Osteoblast (primary cell): ENCODE results near the gene TMEM219. TPM values are rescaled to one million over a fixed set of nuclear protein-coding genes. Genes with fewer than 3 reads are reported as not detected.

Source experiments
- DNase-seq: peaks from one replicate; pipeline ENCODE4 v3.0.0; 2011; ENCODE audit warnings: low spot score, mixed read lengths; ENCODE audit not compliant: insufficient read length; ENCODE audit errors: missing footprints
- H2AFZ ChIP-seq: 2 replicates; pipeline ENCODE4 v1.6.0; 2011; ENCODE audit warnings: mild to moderate bottlenecking, low read length
- H3K27ac ChIP-seq: 2 replicates; pipeline ENCODE4 v1.5.1; 2011; ENCODE audit warnings: mild to moderate bottlenecking, low read depth, low read length, moderate library complexity
- H3K27me3 ChIP-seq: 2 replicates; pipeline ENCODE4 v1.6.0; 2012; ENCODE audit warnings: mild to moderate bottlenecking, control low read depth, inconsistent platforms, low read length, moderate library complexity; ENCODE audit not compliant: insufficient read depth
- H3K36me3 ChIP-seq: 2 replicates; pipeline ENCODE4 v1.5.1; 2011; ENCODE audit warnings: mild to moderate bottlenecking, low read length, control low read depth, moderate library complexity; ENCODE audit not compliant: insufficient read depth
- H3K4me1 ChIP-seq: 2 replicates; pipeline ENCODE4 v1.5.1; 2011; ENCODE audit warnings: mild to moderate bottlenecking, low read length, control low read depth, moderate library complexity; ENCODE audit not compliant: insufficient read depth
- H3K4me2 ChIP-seq: 2 replicates; pipeline ENCODE4 v1.6.0; 2011; ENCODE audit warnings: mild to moderate bottlenecking, low read length; ENCODE audit not compliant: insufficient read depth
- H3K4me3 ChIP-seq: fragments of 200-600 bp; sonication (generic); 3 replicates; pipeline ENCODE4 v1.5.1; 2012; ENCODE audit warnings: mild to moderate bottlenecking, low read length, inconsistent platforms; ENCODE audit not compliant: insufficient read depth
- H3K79me2 ChIP-seq: 2 replicates; pipeline ENCODE4 v1.6.0; 2012; ENCODE audit warnings: mild to moderate bottlenecking, low read length, control low read depth, inconsistent platforms; ENCODE audit not compliant: insufficient read depth
- H3K9me3 ChIP-seq: 2 replicates; pipeline ENCODE4 v1.5.1; 2011; ENCODE audit warnings: low read depth, low read length, control low read depth
- H4K20me1 ChIP-seq: 2 replicates; pipeline ENCODE4 v1.6.0; 2012; ENCODE audit warnings: mild to moderate bottlenecking, low read length, control low read depth; ENCODE audit not compliant: insufficient read depth
- CTCF ChIP-seq: IDR thresholded peaks from 2 replicates; pipeline ENCODE4 v1.5.1; 2011; ENCODE audit warnings: mild to moderate bottlenecking, low read depth, low read length, moderate library complexity; ENCODE audit errors: extremely low read depth
- total RNA-seq: library from RNA; depleted of rRNA; stranded (reverse); fragments of >200 nt; gene quantifications from 2 replicates; pipeline ENCODE4 v1.2.3, GENCODE V29; 2012

Gene TMEM219
- total RNA-seq, 1 donor, result 84.0 TPM

- no peak overlapping the region for H2AFZ ChIP-seq
- peaks cover 6% of the 10 kb centered on the region for H3K79me2 ChIP-seq
- H4K20me1 ChIP-seq, result peaks cover 5% of the 10 kb centered on the region
- no peak for DNase-seq
- TF ChIP-seq CTCF, result no peak
- no peak overlapping the region for H3K4me3 ChIP-seq
- no peak overlapping the region for H3K27ac ChIP-seq
- peaks cover 61% of the 10 kb centered on the region for H3K36me3 ChIP-seq
- H3K4me2 ChIP-seq, result no peak overlapping the region
- no peaks in the 10 kb centered on the region for H3K9me3 ChIP-seq
- peaks cover 13% of the 10 kb centered on the region for H3K4me1 ChIP-seq
- no peaks in the 10 kb centered on the region for H3K27me3 ChIP-seq
Observed at GRCh38 chr16:29991571-29991904, 29.7 kb downstream of the TMEM219 start.

GRCh38 chr16:29992344-29992967 is 30.6 kb downstream of the TMEM219 start:
- peaks cover 19% of the 10 kb centered on the region for H3K4me1 ChIP-seq
- H2AFZ ChIP-seq, result no peak overlapping the region
- H3K79me2 ChIP-seq, result peaks cover 11% of the 10 kb centered on the region
- no peak overlapping the region for H3K4me3 ChIP-seq
- H3K36me3 ChIP-seq, result peaks cover 55% of the 10 kb centered on the region
- no peaks in the 10 kb centered on the region for H3K9me3 ChIP-seq
- H3K27ac ChIP-seq, result no peak overlapping the region
- H3K27me3 ChIP-seq, result no peaks in the 10 kb centered on the region
- H3K4me2 ChIP-seq, result no peak overlapping the region
- DNase-seq, result no peak
- peaks cover 5% of the 10 kb centered on the region for H4K20me1 ChIP-seq
- no peak for TF ChIP-seq CTCF

DNA sequence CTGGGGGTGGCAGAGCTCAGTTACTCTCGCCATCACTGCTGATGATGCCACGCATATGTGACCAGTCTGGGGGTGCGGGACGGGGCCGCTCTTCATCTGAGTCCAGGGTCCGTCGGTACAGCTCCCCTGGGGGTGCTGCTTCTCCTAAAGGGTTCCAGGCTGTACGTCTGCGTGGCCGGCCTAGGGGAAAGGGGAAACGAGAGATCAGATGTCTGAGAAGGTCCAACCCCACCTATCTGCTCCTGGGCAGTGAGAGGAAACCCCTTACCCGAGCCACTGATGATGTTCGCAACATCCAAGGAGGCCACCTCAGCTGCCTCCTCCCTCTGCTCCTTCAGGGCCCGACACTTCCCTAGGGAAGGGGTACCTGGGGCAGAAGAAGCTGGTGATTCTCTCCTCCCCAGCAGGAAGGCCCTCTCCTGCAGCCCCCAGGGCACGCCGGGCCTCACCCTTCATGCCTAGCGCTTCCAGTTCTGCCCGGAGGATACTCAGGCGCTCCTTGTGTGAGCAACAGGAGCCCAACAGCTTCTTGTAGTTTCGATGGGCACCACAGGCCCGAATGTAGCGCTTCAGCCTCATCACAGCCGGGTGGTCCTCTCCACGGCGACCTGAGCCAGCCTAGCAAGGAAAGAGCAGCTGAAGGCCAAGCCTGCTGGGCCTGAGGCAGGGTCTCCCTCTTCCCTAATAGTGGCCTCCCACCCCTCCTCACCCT is 31.5 kb downstream of the TMEM219 start:
- H3K27me3 ChIP-seq, result no peaks in the 10 kb centered on the region
- DNase-seq, result peak; percentile 69
- no peak overlapping the region for H3K27ac ChIP-seq
- peaks cover 19% of the 10 kb centered on the region for H3K4me1 ChIP-seq
- peaks cover 49% of the 10 kb centered on the region for H3K36me3 ChIP-seq
- peaks cover 5% of the 10 kb centered on the region for H4K20me1 ChIP-seq
- H3K4me3 ChIP-seq, result no peak overlapping the region
- H2AFZ ChIP-seq, result no peak overlapping the region
- H3K79me2 ChIP-seq, result peaks cover 11% of the 10 kb centered on the region
- no peak overlapping the region for H3K4me2 ChIP-seq
- no peak for TF ChIP-seq CTCF
- H3K9me3 ChIP-seq, result no peaks in the 10 kb centered on the region

DNA sequence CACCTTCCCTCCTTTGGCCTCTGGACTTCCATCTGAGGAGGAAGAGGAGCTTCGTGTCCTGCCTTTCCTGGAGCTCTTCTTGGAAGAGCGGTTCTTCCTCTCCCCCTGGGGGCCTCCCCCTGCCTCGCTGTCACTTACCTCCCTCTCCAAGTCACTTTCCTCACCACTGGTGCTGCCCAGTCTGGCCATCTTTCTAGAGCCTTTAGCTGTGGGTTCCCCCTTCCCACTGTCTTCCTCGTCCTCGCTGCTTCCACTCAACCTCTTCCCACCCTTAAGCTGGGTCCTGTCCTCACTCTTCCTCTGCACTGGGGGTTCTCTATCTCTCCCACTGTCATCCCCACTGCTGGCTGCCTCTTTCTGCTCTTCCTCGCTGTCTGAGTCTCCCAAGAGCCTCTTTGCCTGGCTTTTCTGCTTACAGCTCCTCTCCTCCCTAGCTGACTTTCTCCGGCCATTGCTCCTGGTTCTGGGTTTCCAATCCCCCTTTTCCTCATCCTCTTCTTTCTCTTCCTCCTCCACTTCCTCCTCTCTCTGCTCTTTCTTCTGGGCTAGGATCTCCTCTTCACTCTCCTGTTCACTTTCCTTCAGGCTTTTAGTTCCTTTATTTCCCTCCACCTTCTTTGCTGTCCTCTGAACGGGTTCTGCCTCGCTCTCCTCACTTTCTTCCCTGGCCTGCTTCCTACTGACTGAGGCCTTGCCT is 32.2 kb downstream of the TMEM219 start:
- peaks cover 42% of the 10 kb centered on the region for H3K36me3 ChIP-seq
- H3K4me2 ChIP-seq, result peak overlapping the region; percentile 98
- H2AFZ ChIP-seq, result no peak overlapping the region

More for the DNA sequence above, 32.2 kb downstream of the TMEM219 start:
- H3K27ac ChIP-seq, result no peak overlapping the region
- DNase-seq, result no peak
- H3K9me3 ChIP-seq, result no peaks in the 10 kb centered on the region
- H3K4me1 ChIP-seq, result peaks cover 19% of the 10 kb centered on the region
- H4K20me1 ChIP-seq, result no peaks in the 10 kb centered on the region
- no peaks in the 10 kb centered on the region for H3K27me3 ChIP-seq
- no peak for TF ChIP-seq CTCF
- H3K4me3 ChIP-seq, result peak overlapping the region; percentile 93
- H3K79me2 ChIP-seq, result peaks cover 11% of the 10 kb centered on the region
